Prostate gland (tissue), 2 donors: ENCODE data around the gene ITGA8.

Experiments used
- CTCF ChIP-seq, 4 experiments: fragments of 200-600 bp in 2 of 4; fragments of 450-650 bp in 2 of 4; sonication (generic) in 2 of 4; IDR thresholded peaks; 1 replicate in 3 of 4; 2 replicates in 1 of 4; pipeline ENCODE4 v1.5.1; 2016 to 2019; ENCODE audit warnings: antibody characterized with exemption in 4 of 4, mild to moderate bottlenecking in 2 of 4, moderate library complexity in 2 of 4
- POLR2A ChIP-seq: fragments of 450-650 bp; IDR thresholded peaks from one replicate; pipeline ENCODE4 v1.6.1; 2016; ENCODE audit warnings: antibody characterized with exemption, mild to moderate bottlenecking
- POLR2AphosphoS5 ChIP-seq: sonication (generic); formaldehyde crosslinking; IDR thresholded peaks from one replicate; pipeline ENCODE4 v1.6.1; 2017; ENCODE audit warnings: antibody characterized with exemption

- TF ChIP-seq CTCF (IDR thresholded peaks at IDR 0.05): no peak
- TF ChIP-seq POLR2AphosphoS5: no peak
- TF ChIP-seq POLR2A: no peak
Observed at GRCh38 chr10:15570738-15571339, 148.9 kb downstream of the ITGA8 start.
